MCF 10A (cell line): ENCODE measurements around the gene MAPKAP1. TPM values are rescaled to one million over a fixed set of nuclear protein-coding genes. Genes with fewer than 3 reads are reported as not detected.

Experiments used
- BruUV-seq: library from RNA; stranded (reverse); fragments of 400-500 nt; replicated peaks from 2 replicates; lab custom pipeline; 2021; lab: Mats Ljungman, UMichigan
- CTCF ChIA-PET: fragments of 300-600 bp; sonication (Branson Sonifier 250); formaldehyde crosslinking; extraction: SDS; loops from one replicate; lab custom pipeline; 2021; ENCODE audit warnings: antibody characterized with exemption, inconsistent platforms; lab: Yijun Ruan, JAX
- POLR2A ChIA-PET: fragments of 300-600, 350-650 bp; sonication (Branson Sonifier 250); formaldehyde crosslinking; extraction: SDS; loops from one replicate; lab custom pipeline; 2020; ENCODE audit warnings: antibody characterized with exemption, inconsistent platforms; lab: Yijun Ruan, JAX
- DNase-seq: peaks from one replicate; pipeline ENCODE4 v3.0.0-alpha.2; 2018; ENCODE audit not compliant: unreplicated experiment
- H3K27ac Mint-ChIP-seq: one replicate; pipeline ENCODE4 v1.8.0; 2022; ENCODE audit warnings: mild to moderate bottlenecking, low read depth, mixed read lengths; ENCODE audit not compliant: unreplicated experiment
- H3K27me3 Mint-ChIP-seq: one replicate; pipeline ENCODE4 v1.8.0; 2022; ENCODE audit warnings: mixed read lengths; ENCODE audit not compliant: insufficient read depth, unreplicated experiment
- H3K36me3 Mint-ChIP-seq: one replicate; pipeline ENCODE4 v1.8.0; 2022; ENCODE audit warnings: mild to moderate bottlenecking, moderate library complexity, mixed read lengths; ENCODE audit not compliant: insufficient read depth, unreplicated experiment
- H3K4me1 Mint-ChIP-seq: one replicate; pipeline ENCODE4 v1.8.0; 2022; ENCODE audit warnings: mixed read lengths; ENCODE audit not compliant: insufficient read depth, unreplicated experiment
- H3K4me3 Mint-ChIP-seq: one replicate; pipeline ENCODE4 v1.8.0; 2022; ENCODE audit warnings: mild to moderate bottlenecking, moderate library complexity, mixed read lengths; ENCODE audit not compliant: unreplicated experiment
- H3K9me3 Mint-ChIP-seq: one replicate; pipeline ENCODE4 v1.8.0; 2022; ENCODE audit warnings: mixed read lengths; ENCODE audit not compliant: unreplicated experiment
- CTCF ChIP-seq: fragments of 200-600 bp; IDR thresholded peaks from one replicate; pipeline ENCODE4 v1.8.0; 2022; ENCODE audit warnings: antibody characterized with exemption, mild to moderate bottlenecking; ENCODE audit not compliant: unreplicated experiment
- intact Hi-C: fragments of 100-400 bp; cut with micrococcal nuclease; formaldehyde crosslinking; loops from 2 replicates; pipeline ENCODE4 v1.14.1; 2022
- total RNA-seq: library from RNA; stranded (reverse); gene quantifications from 2 replicates; pipeline ENCODE4 v1.2.3, GENCODE V29; 2022

Gene MAPKAP1
- total RNA-seq, 1 experiment from 2014 or later = 74.9 TPM

GRCh38 chr9:125591245-125591644 is 115.8 kb downstream of the MAPKAP1 start:
- DNase-seq = no peak
- ChIA-PET CTCF (no interaction called here), POLR2A (interaction anchor here (0.7 to 0.8 kb wide), 2 partner anchors 40 to 57 kb away, joined by 3 read pairs; no protein-coding TSS in a partner anchor)
- Mint-ChIP-seq H3K4me1 (peaks cover 26% of the 10 kb centered on the region), H3K9me3 (no peaks in the 10 kb centered on the region), H3K27ac (no peak overlapping the region), H3K36me3 (peaks cover 19% of the 10 kb centered on the region), H3K4me3 (no peak overlapping the region), H3K27me3 (no peaks in the 10 kb centered on the region)
- no TSS peak for BruUV-seq
- no peak for TF ChIP-seq CTCF
- intact Hi-C loops = no loop called here

GRCh38 chr9:125589287-125589686 is 117.7 kb downstream of the MAPKAP1 start:
- Mint-ChIP-seq H3K4me3 (no peak overlapping the region), H3K36me3 (peaks cover 26% of the 10 kb centered on the region), H3K9me3 (no peaks in the 10 kb centered on the region), H3K27ac (no peak overlapping the region), H3K27me3 (no peaks in the 10 kb centered on the region), H3K4me1 (peaks cover 25% of the 10 kb centered on the region)
- no peak for DNase-seq
- ChIA-PET POLR2A (no interaction called here), CTCF (no interaction called here)
- no TSS peak for BruUV-seq
- intact Hi-C loops = no loop called here
- TF ChIP-seq CTCF = no peak

DNA sequence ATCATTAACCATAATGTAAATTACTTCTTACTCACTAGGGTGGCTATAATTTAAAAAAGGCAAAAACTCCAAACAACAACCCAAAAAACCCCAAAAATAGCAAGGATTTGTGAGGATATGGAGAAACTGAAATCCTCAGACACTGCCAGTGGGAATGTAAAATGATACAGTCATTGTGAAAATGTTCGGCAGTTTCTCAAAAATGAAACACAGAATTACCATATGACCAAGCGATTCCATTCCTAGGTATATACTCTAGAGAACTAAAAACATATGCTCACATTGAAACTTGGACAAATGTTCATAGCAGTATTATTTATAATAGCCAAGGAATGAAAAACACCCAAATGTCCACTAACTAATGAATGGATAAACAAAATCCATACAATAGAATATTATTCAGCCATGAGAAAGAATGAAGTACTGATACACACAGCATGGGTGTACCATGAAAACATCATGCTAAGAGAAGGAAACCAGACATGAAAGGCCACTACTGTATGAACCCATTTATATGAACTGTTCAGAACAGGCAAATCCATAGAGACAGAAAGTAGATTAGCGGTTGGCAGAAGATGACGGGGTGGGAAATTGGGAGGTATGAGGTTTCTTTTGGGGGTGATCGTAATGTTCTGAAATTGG is 119.1 kb downstream of the MAPKAP1 start:
- Mint-ChIP-seq H3K9me3 (no peaks in the 10 kb centered on the region), H3K27me3 (no peaks in the 10 kb centered on the region), H3K27ac (no peak overlapping the region), H3K4me1 (peaks cover 17% of the 10 kb centered on the region), H3K4me3 (no peak overlapping the region), H3K36me3 (peaks cover 34% of the 10 kb centered on the region)
- no peak for TF ChIP-seq CTCF
- no peak for DNase-seq
- BruUV-seq = no TSS peak
- POLR2A ChIA-PET = no interaction called here
- intact Hi-C loops = no loop called here
- CTCF ChIA-PET = no interaction called here

DNA sequence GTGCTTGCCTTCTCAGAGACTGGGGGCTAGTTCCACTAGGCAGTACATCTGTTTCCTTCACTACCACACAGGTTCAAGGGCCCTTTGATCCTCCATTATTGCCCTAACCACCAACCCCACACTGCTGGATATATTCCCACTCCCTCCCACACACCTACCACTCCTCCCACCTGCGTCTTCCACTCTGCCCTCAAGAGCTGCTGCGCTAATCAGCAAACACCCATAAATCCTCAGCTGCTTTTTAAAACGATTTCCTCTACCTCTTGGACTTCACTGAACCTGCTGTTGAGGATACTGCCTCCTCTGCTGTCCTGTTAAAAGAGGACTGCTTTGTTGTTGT is 120.9 kb downstream of the MAPKAP1 start:
- peaks cover 35% of the 10 kb centered on the region for H3K36me3 Mint-ChIP-seq
- intact Hi-C loops = no loop called here
- ChIA-PET CTCF (interaction anchor here (1.2 kb wide), 1 partner anchor 28 kb away, joined by 5 read pairs; no protein-coding TSS in a partner anchor), POLR2A (no interaction called here)
- H3K4me3 Mint-ChIP-seq = no peak overlapping the region
- H3K9me3 Mint-ChIP-seq = no peaks in the 10 kb centered on the region
- DNase-seq = no peak
- H3K4me1 Mint-ChIP-seq = peaks cover 17% of the 10 kb centered on the region
- BruUV-seq = no TSS peak
- H3K27me3 Mint-ChIP-seq = no peaks in the 10 kb centered on the region
- TF ChIP-seq CTCF = no peak
- no peak overlapping the region for H3K27ac Mint-ChIP-seq
